Measurements from ENCODE around the gene ZIC3.

ZIC3 gene

GRCh38 chrX:137574102-137574783 is 8.3 kb downstream of the ZIC3 start:
- DNase-seq: no peak

- DNase-seq: no peak
Observed at GRCh38 chrX:137574784-137575293, 8.9 kb downstream of the ZIC3 start.

GRCh38 chrX:137575596-137576255 is 9.8 kb downstream of the ZIC3 start:
- no peak for DNase-seq

GRCh38 chrX:137587151-137587550 is 21.2 kb downstream of the ZIC3 start:
- DNase-seq: no peak

GRCh38 chrX:137600769-137601168 is 34.8 kb downstream of the ZIC3 start:
- no peak for DNase-seq
